Measurements from ENCODE around the gene SUPT20HL1. TPM values are rescaled to one million over a fixed set of nuclear protein-coding genes. Genes with fewer than 3 reads are reported as not detected.
"Not testable (repeated sequence)": the region's sequence is repeated elsewhere in the genome, so short reads cannot be mapped to it uniquely, and the experiment has no call there.

The SUPT20HL1 gene
- total and polyA plus RNA-seq, 5 experiments from 2014 or later: not detected

GRCh38 chrX:24339911-24340310, 20.5 kb upstream of the SUPT20HL1 start:
- DNase-seq (no peak), ATAC-seq (no peak)
- H3K27me3 Mint-ChIP-seq: peaks cover 0 to 9% (median 7%) of the 10 kb centered on the region in 5 donors
- no peak overlapping the region for H3K4me3 Mint-ChIP-seq
- H3K36me3 Mint-ChIP-seq: no peaks in the 10 kb centered on the region
- H3K27ac Mint-ChIP-seq: no peak overlapping the region
- POLR2A ChIA-PET: no interaction called here
- H3K4me1 Mint-ChIP-seq: peaks cover 2 to 8% (median 6%) of the 10 kb centered on the region in 4 donors
- peaks cover 0 to 5% (median 0%) of the 10 kb centered on the region in 9 donors for H3K9me3 Mint-ChIP-seq

- H3K27ac Mint-ChIP-seq: no peak overlapping the region
- POLR2A ChIA-PET: no interaction called here
- H3K9me3 Mint-ChIP-seq: peaks cover 0 to 3% (median 0%) of the 10 kb centered on the region in 9 donors
- ATAC-seq (no peak), DNase-seq (no peak)
- H3K4me1 Mint-ChIP-seq: peaks cover 2 to 8% (median 6%) of the 10 kb centered on the region in 4 donors
- H3K36me3 Mint-ChIP-seq: no peaks in the 10 kb centered on the region
- H3K27me3 Mint-ChIP-seq: peaks cover 0 to 9% (median 7%) of the 10 kb centered on the region in 5 donors
- H3K4me3 Mint-ChIP-seq: no peak overlapping the region
Measured at GRCh38 chrX:24340501-24340900, 19.9 kb upstream of the SUPT20HL1 start.

GRCh38 chrX:24341795-24342194, 18.6 kb upstream of the SUPT20HL1 start:
- Mint-ChIP-seq H3K27me3 (peaks cover 0 to 9% (median 7%) of the 10 kb centered on the region in 5 donors), H3K4me3 (no peak overlapping the region), H3K36me3 (no peaks in the 10 kb centered on the region), H3K4me1 (peaks cover 2 to 8% (median 6%) of the 10 kb centered on the region in 4 donors), H3K27ac (no peak overlapping the region), H3K9me3 (no peaks in the 10 kb centered on the region)
- ATAC-seq (no peak), DNase-seq (no peak)
- POLR2A ChIA-PET: no interaction called here

- Mint-ChIP-seq H3K4me1 (peaks cover 2 to 8% (median 6%) of the 10 kb centered on the region in 4 donors), H3K27ac (no peak overlapping the region), H3K4me3 (peak overlapping the region in 6 of 10 donors; percentile 31 to 56 (median 39)), H3K27me3 (peaks cover 0 to 9% (median 7%) of the 10 kb centered on the region in 5 donors), H3K36me3 (no peaks in the 10 kb centered on the region), H3K9me3 (no peaks in the 10 kb centered on the region)
- DNase-seq (peak in 1 of 10 donors; percentile 3), ATAC-seq (peak in 1 of 2 donors; percentile 37)
- POLR2A ChIA-PET: no interaction called here
Measured at GRCh38 chrX:24343719-24344118, 16.7 kb upstream of the SUPT20HL1 start.

DNA sequence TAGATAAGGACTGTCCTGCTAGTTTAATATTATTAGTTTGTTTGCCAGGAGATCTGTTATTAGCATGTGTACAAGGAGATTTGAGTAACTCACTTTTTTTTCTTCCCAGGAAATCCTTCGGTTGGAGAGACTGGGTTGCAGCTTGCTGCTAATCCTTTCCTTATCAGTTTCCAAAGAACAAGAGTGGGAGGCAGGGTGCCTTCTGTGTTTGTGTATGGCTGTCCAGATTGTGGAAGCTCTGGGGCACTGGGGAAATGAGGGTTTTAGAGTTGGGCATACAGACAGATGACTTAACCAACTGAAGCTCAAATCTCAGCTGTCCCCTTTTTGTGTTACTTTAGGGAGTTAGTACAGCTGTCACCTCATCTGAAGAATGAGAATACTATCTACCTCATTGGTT, 12.6 kb upstream of the SUPT20HL1 start:
- no peaks in the 10 kb centered on the region for H3K9me3 Mint-ChIP-seq
- peaks cover 2 to 8% (median 6%) of the 10 kb centered on the region in 4 donors for H3K4me1 Mint-ChIP-seq
- no peak overlapping the region for H3K27ac Mint-ChIP-seq
- DNase-seq: no peak
- no peaks in the 10 kb centered on the region for H3K27me3 Mint-ChIP-seq
- POLR2A ChIA-PET: no interaction called here
- no peaks in the 10 kb centered on the region for H3K36me3 Mint-ChIP-seq
- ATAC-seq: no peak
- H3K4me3 Mint-ChIP-seq: no peak overlapping the region

GRCh38 chrX:24350217-24350616, 10.2 kb upstream of the SUPT20HL1 start:
- H3K27me3 Mint-ChIP-seq: no peaks in the 10 kb centered on the region
- no peak for ATAC-seq
- H3K4me1 Mint-ChIP-seq: no peaks in the 10 kb centered on the region

DNA sequence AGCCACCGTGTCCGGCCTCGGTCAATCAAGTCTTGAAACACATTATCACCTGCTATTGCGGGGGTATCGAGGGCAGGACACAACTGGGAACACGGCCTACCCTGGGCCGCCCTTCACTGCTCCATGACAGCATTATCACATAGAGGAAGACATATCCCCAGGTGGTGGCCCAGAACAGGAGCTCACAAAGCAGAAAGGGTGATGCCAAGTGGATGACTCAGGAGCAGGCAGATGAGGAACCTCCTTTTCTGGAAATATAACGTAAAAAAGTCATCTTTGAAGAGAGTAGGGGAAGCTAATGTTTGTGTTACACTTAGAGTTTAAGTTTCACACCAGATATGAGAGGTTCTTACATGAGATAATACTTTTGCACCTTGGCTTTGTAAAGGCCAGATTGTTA, 5.3 kb upstream of the SUPT20HL1 start:
- no peaks in the 10 kb centered on the region for H3K9me3 Mint-ChIP-seq
- H3K36me3 Mint-ChIP-seq: no peaks in the 10 kb centered on the region
- no peak for ATAC-seq
- H3K4me3 Mint-ChIP-seq: no peak overlapping the region
- no peak for DNase-seq
- H3K27me3 Mint-ChIP-seq: no peaks in the 10 kb centered on the region
- no peaks in the 10 kb centered on the region for H3K4me1 Mint-ChIP-seq
- no peak overlapping the region for H3K27ac Mint-ChIP-seq
- POLR2A ChIA-PET: no interaction called here

More at GRCh38 chrX:24350217-24350616, 10.2 kb upstream of the SUPT20HL1 start:
- no peak overlapping the region for H3K4me3 Mint-ChIP-seq
- POLR2A ChIA-PET: no interaction called here
- H3K27ac Mint-ChIP-seq: no peak overlapping the region
- no peak for DNase-seq
- no peaks in the 10 kb centered on the region for H3K9me3 Mint-ChIP-seq
- H3K36me3 Mint-ChIP-seq: no peaks in the 10 kb centered on the region

- Mint-ChIP-seq H3K4me1 (no peaks in the 10 kb centered on the region), H3K4me3 (no peak overlapping the region), H3K9me3 (no peaks in the 10 kb centered on the region), H3K27ac (no peak overlapping the region), H3K36me3 (no peaks in the 10 kb centered on the region), H3K27me3 (no peaks in the 10 kb centered on the region)
- no peak for ATAC-seq
- POLR2A ChIA-PET: no interaction called here
- no peak for DNase-seq
Measured at GRCh38 chrX:24357106-24357505, 3.3 kb upstream of the SUPT20HL1 start.

- POLR2A ChIA-PET, H3K27me3 Mint-ChIP-seq, H3K9me3 Mint-ChIP-seq, ATAC-seq, H3K27ac Mint-ChIP-seq, H3K36me3 Mint-ChIP-seq, H3K4me3 Mint-ChIP-seq, H3K4me1 Mint-ChIP-seq, DNase-seq: not testable (repeated sequence)
Measured at GRCh38 chrX:24362089-24362745, 1.8 kb downstream of the SUPT20HL1 start.

DNA sequence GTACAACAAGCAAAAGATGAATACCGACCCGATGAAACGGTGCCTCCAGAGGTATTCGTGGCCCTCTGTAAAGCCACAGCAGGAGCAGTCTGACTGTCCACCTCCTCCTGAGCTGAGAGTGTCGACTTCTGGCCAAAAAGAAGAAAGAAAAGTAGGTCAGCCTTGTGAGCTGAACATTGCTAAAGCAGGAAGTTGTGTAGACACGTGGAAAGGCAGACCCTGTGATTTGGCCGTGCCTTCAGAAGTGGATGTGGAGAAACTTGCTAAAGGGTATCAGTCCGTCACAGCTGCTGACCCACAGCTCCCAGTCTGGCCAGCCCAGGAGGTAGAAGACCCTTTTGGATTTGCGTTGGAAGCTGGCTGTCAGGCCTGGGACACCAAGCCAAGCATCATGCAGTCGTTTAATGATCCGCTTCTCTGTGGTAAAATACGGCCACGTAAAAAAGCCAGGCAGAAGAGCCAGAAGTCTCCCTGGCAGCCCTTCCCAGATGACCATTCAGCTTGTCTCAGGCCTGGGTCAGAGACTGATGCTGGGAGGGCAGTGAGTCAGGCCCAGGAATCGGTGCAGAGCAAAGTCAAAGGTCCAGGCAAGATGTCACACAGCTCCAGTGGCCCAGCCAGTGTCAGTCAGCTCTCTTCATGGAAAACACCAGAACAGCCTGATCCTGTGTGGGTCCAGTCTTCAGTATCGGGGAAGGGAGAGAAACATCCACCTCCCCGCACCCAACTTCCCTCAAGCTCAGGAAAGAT, 3.2 kb downstream of the SUPT20HL1 start:
- H3K9me3 Mint-ChIP-seq: not testable (repeated sequence)

GRCh38 chrX:24364326-24364725, 3.9 kb downstream of the SUPT20HL1 start:
- Mint-ChIP-seq H3K4me1 (peaks cover 0 to 2% (median 0%) of the 10 kb centered on the region in 4 donors), H3K4me3 (no peak overlapping the region), H3K9me3 (no peaks in the 10 kb centered on the region), H3K36me3 (no peaks in the 10 kb centered on the region), H3K27me3 (no peaks in the 10 kb centered on the region), H3K27ac (no peak overlapping the region)
- ATAC-seq (no peak), DNase-seq (no peak)
- POLR2A ChIA-PET: no interaction called here

More for the DNA sequence above, 3.2 kb downstream of the SUPT20HL1 start:
- H3K27me3 Mint-ChIP-seq, H3K4me1 Mint-ChIP-seq, H3K4me3 Mint-ChIP-seq, POLR2A ChIA-PET, H3K36me3 Mint-ChIP-seq, ATAC-seq, H3K27ac Mint-ChIP-seq, DNase-seq: not testable (repeated sequence)

GRCh38 chrX:24364851-24365538, 4.6 kb downstream of the SUPT20HL1 start:
- ATAC-seq (no peak), DNase-seq (no peak)
- H3K36me3 Mint-ChIP-seq: no peaks in the 10 kb centered on the region
- POLR2A ChIA-PET: no interaction called here
- H3K27me3 Mint-ChIP-seq: no peaks in the 10 kb centered on the region
- H3K4me3 Mint-ChIP-seq: no peak overlapping the region
- peaks cover 0 to 2% (median 0%) of the 10 kb centered on the region in 4 donors for H3K4me1 Mint-ChIP-seq
- H3K9me3 Mint-ChIP-seq: no peaks in the 10 kb centered on the region
- no peak overlapping the region for H3K27ac Mint-ChIP-seq

DNA sequence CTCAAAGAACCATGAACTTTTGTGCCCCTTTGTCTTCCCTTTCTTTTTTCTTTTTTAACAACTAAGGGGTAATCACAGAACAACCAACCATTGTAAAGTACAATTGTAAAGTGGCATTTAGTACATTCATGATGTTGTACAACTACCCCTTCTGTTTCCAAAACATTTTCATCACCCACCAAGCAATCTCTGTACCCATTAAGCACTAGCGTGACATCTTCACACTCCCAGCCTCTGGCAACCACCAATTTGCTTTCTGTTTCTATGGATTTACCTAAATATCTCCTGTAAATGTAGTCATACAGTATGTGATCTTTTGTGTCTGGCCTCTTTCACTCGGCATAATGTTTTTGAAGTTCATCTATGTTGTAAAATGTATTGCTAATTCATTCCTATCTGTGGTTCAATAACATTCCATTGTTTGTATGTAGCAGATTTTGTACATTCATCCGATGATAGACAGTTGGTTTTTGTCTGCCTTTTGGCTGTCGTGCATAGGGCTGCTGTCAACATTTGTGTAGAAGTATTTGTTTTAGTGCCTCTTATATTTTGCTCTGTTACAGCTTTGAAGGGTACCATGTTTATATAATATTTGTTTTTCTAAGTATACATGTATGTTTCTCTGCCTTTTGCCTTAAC, 6.4 kb downstream of the SUPT20HL1 start:
- POLR2A ChIA-PET: interaction anchor here (0.6 kb wide), 1 partner anchor 313 kb away, joined by 3 read pairs; no protein-coding TSS in a partner anchor
- DNase-seq, H3K36me3 Mint-ChIP-seq, H3K4me3 Mint-ChIP-seq, H3K27me3 Mint-ChIP-seq, H3K27ac Mint-ChIP-seq, ATAC-seq, H3K9me3 Mint-ChIP-seq: not testable (repeated sequence)
- peaks cover 4 to 10% (median 7%) of the 10 kb centered on the region in 4 donors for H3K4me1 Mint-ChIP-seq
